H9 (cell line): ENCODE data around the gene RNF217. TPM values are rescaled to one million over a fixed set of nuclear protein-coding genes. Genes with fewer than 3 reads are reported as not detected.

ENCODE experiments used
- DNase-seq: peaks from one replicate; pipeline ENCODE4 v3.0.0-alpha.2; 2017
- H2AFZ ChIP-seq: one replicate; pipeline ENCODE4 v1.6.1; 2013; ENCODE audit warnings: mild to moderate bottlenecking, low read length, control low read depth, moderate library complexity
- H2AK5ac ChIP-seq: 2 replicates; pipeline ENCODE4 v1.6.1; 2013; ENCODE audit warnings: low read length, control low read depth, mixed read lengths; ENCODE audit not compliant: insufficient read length
- H2BK120ac ChIP-seq: one replicate; pipeline ENCODE4 v1.6.1; 2013; ENCODE audit warnings: low read depth, mild to moderate bottlenecking, low read length, control low read depth, inconsistent platforms; ENCODE audit not compliant: poor library complexity, severe bottlenecking
- H2BK12ac ChIP-seq: 2 replicates; pipeline ENCODE4 v1.6.1; 2013; ENCODE audit warnings: low read length, control low read depth, mixed read lengths, low read depth; ENCODE audit not compliant: insufficient read length
- H2BK15ac ChIP-seq: 2 replicates; pipeline ENCODE4 v1.6.1; 2013; ENCODE audit warnings: low read depth, low read length, control low read depth
- H2BK20ac ChIP-seq: one replicate; pipeline ENCODE4 v1.6.1; 2013; ENCODE audit warnings: low read depth, mild to moderate bottlenecking, low read length, control low read depth, inconsistent platforms; ENCODE audit not compliant: poor library complexity, severe bottlenecking
- H2BK5ac ChIP-seq: 2 replicates; pipeline ENCODE4 v1.6.1; 2013; ENCODE audit warnings: low read length, control low read depth, mixed read lengths; ENCODE audit not compliant: insufficient read length
- H3K14ac ChIP-seq: 2 replicates; pipeline ENCODE4 v1.6.1; 2013; ENCODE audit warnings: low read length, control low read depth; ENCODE audit not compliant: insufficient read depth
- H3K18ac ChIP-seq: 2 replicates; pipeline ENCODE4 v1.6.1; 2013; ENCODE audit warnings: low read depth, mild to moderate bottlenecking, mixed read lengths, low read length, control low read depth; ENCODE audit not compliant: insufficient read length
- H3K23ac ChIP-seq: 2 replicates; pipeline ENCODE4 v1.6.1; 2013; ENCODE audit warnings: low read length, control low read depth, mixed read lengths, low read depth; ENCODE audit not compliant: insufficient read length
- H3K23me2 ChIP-seq: 2 replicates; pipeline ENCODE4 v1.6.1; 2013; ENCODE audit warnings: low read depth, mild to moderate bottlenecking, mixed read lengths, low read length, control low read depth; ENCODE audit not compliant: insufficient read length, poor library complexity, severe bottlenecking
- H3K27ac ChIP-seq: 2 replicates; pipeline ENCODE4 v1.5.1; 2013; ENCODE audit warnings: low read length, control low read depth, mixed read lengths, low read depth; ENCODE audit not compliant: insufficient read length
- H3K27me3 ChIP-seq: 2 replicates; pipeline ENCODE4 v1.6.1; 2013; ENCODE audit warnings: low read length, control low read depth, inconsistent platforms; ENCODE audit not compliant: insufficient read depth
- H3K4ac ChIP-seq: 2 replicates; pipeline ENCODE4 v1.6.1; 2013; ENCODE audit warnings: low read depth, mild to moderate bottlenecking, control low read depth, inconsistent platforms, low read length, moderate library complexity
- H3K4me1 ChIP-seq: 2 replicates; pipeline ENCODE4 v1.6.1; 2013; ENCODE audit warnings: low read length, control low read depth, inconsistent platforms; ENCODE audit not compliant: insufficient read depth
- H3K4me2 ChIP-seq: 2 replicates; pipeline ENCODE4 v1.6.1; 2013; ENCODE audit warnings: low read length, control low read depth, mixed read lengths; ENCODE audit not compliant: insufficient read length, insufficient read depth
- H3K56ac ChIP-seq: 2 replicates; pipeline ENCODE4 v1.6.1; 2013; ENCODE audit warnings: low read depth, mild to moderate bottlenecking, mixed read lengths, low read length, control low read depth; ENCODE audit not compliant: insufficient read length
- H3K79me1 ChIP-seq: 2 replicates; pipeline ENCODE4 v1.6.1; 2013; ENCODE audit warnings: low read depth, mild to moderate bottlenecking, moderate library complexity, low read length, control low read depth, inconsistent platforms; ENCODE audit not compliant: insufficient read depth, poor library complexity, severe bottlenecking
- H3K79me2 ChIP-seq: 2 replicates; pipeline ENCODE4 v1.6.1; 2013; ENCODE audit warnings: low read length, control low read depth, inconsistent platforms; ENCODE audit not compliant: insufficient read depth
- H3K9ac ChIP-seq: 2 replicates; pipeline ENCODE4 v1.6.1; 2013; ENCODE audit warnings: low read length, control low read depth, mixed read lengths; ENCODE audit not compliant: insufficient read length; ENCODE audit errors: extremely low read depth
- H3K9me3 ChIP-seq: one replicate; pipeline ENCODE4 v1.6.1; 2013; ENCODE audit warnings: low read depth, low read length, inconsistent platforms; ENCODE audit not compliant: control insufficient read depth
- H3T11ph ChIP-seq: one replicate; pipeline ENCODE4 v1.6.1; 2013; ENCODE audit warnings: mild to moderate bottlenecking, low read length, control low read depth, inconsistent platforms
- H4K20me1 ChIP-seq: one replicate; pipeline ENCODE4 v1.6.1; 2013; ENCODE audit not compliant: control insufficient read depth, insufficient read length, insufficient read depth
- H4K5ac ChIP-seq: 2 replicates; pipeline ENCODE4 v1.6.1; 2013; ENCODE audit warnings: low read depth, mild to moderate bottlenecking, mixed read lengths, low read length, control low read depth; ENCODE audit not compliant: insufficient read length
- H4K8ac ChIP-seq: replicated peaks from 2 replicates; pipeline ENCODE4 v1.6.1; 2013; ENCODE audit warnings: low read length, control low read depth, mixed read lengths, low read depth; ENCODE audit not compliant: insufficient read length
- H4K91ac ChIP-seq: 2 replicates; pipeline ENCODE4 v1.6.1; 2013; ENCODE audit warnings: low read depth, mild to moderate bottlenecking, moderate library complexity, mixed read lengths, low read length, control low read depth; ENCODE audit not compliant: insufficient read length
- H3K27ac Mint-ChIP-seq, 3 experiments: 2 replicates in 2 of 3; 3 replicates in 1 of 3; pipeline ENCODE4 v1.8.0; 2020 to 2021; ENCODE audit warnings: mixed read lengths in 3 of 3, mild to moderate bottlenecking in 1 of 3, moderate library complexity in 1 of 3
- H3K27me3 Mint-ChIP-seq: 2 replicates; pipeline ENCODE4 v1.8.0; 2021; ENCODE audit warnings: low read depth, mild to moderate bottlenecking, moderate library complexity, mixed read lengths
- H3K36me3 Mint-ChIP-seq, 3 experiments: 2 replicates in 2 of 3; 3 replicates in 1 of 3; pipeline ENCODE4 v1.8.0; 2020 to 2021; ENCODE audit warnings: low read depth in 3 of 3, mixed read lengths in 3 of 3; ENCODE audit not compliant: insufficient read depth in 1 of 3
- H3K4me1 Mint-ChIP-seq, 2 experiments: 2 replicates each; pipeline ENCODE4 v1.8.0; 2020; ENCODE audit warnings: mixed read lengths in 2 of 2
- H3K4me3 Mint-ChIP-seq, 2 experiments: 2 replicates in 1 of 2; 3 replicates in 1 of 2; pipeline ENCODE4 v1.8.0; 2020 to 2021; ENCODE audit warnings: mild to moderate bottlenecking in 2 of 2, mixed read lengths in 2 of 2, moderate library complexity in 1 of 2
- H3K9me3 Mint-ChIP-seq, 2 experiments: 2 replicates in 1 of 2; 3 replicates in 1 of 2; pipeline ENCODE4 v1.8.0; 2020; ENCODE audit warnings: mild to moderate bottlenecking in 2 of 2, mixed read lengths in 2 of 2, moderate library complexity in 1 of 2
- total RNA-seq: library from RNA; stranded (reverse); gene quantifications from 2 replicates; pipeline ENCODE4 v1.2.1, GENCODE V29; 2021
- TF ChIP-seq, protein P1 (sequence below): fragments of 200-600 bp; sonication (generic); conservative IDR thresholded peaks from 3 replicates; pipeline ENCODE4 v1.8.0; 2021; ENCODE audit warnings: antibody characterized with exemption, mild to moderate bottlenecking

Gene RNF217
- total RNA-seq, 1 experiment from 2014 or later, result 9.6 TPM

DNA sequence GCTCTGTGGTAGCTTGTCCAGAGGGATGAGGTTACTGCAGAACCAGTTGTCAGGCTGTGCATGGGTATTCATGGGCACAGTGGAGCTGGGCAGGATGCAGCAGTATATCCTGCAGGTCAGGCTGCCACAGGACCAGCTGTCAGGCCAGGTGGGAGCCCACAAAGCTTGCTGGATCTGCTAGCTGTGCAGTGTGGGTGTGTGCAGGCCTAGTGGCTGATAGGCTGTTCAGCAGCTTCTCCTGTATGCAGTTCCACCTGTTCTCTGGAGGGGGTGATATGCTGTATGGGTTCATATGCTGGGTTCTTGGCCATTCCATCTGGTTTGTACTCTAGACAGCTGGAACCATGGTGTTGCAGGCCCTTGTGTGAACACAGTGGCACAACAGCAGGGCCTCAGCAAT, 150.7 kb downstream of the RNF217 start:
- no peaks in the 10 kb centered on the region for H3K4me1 Mint-ChIP-seq
- Histone ChIP-seq H3K14ac (no peak overlapping the region), H2BK5ac (no peak overlapping the region), H3T11ph (no peak overlapping the region), H3K4me1 (no peaks in the 10 kb centered on the region), H3K23ac (no peak overlapping the region), H2BK15ac (no peak overlapping the region), H2AK5ac (no peak overlapping the region), H4K20me1 (no peaks in the 10 kb centered on the region), H3K4ac (no peak overlapping the region), H4K8ac (no peak overlapping the region), H2BK12ac (no peak overlapping the region), H3K56ac (no peak overlapping the region), H2BK120ac (no peak overlapping the region), H3K79me2 (no peaks in the 10 kb centered on the region), H3K27ac (no peak overlapping the region), H4K5ac (no peak overlapping the region), H2AFZ (no peak overlapping the region), H3K18ac (no peak overlapping the region), H3K27me3 (no peaks in the 10 kb centered on the region), H3K9ac (no peak overlapping the region), H3K79me1 (no peaks in the 10 kb centered on the region), H4K91ac (no peak overlapping the region), H3K9me3 (no peaks in the 10 kb centered on the region), H3K4me2 (no peak overlapping the region), H2BK20ac (no peak overlapping the region), H3K23me2 (no peaks in the 10 kb centered on the region)
- H3K27me3 Mint-ChIP-seq, result no peaks in the 10 kb centered on the region
- H3K9me3 Mint-ChIP-seq, result peaks cover 27 to 37% of the 10 kb centered on the region in 2 experiments
- no peak for DNase-seq
- H3K4me3 Mint-ChIP-seq, result no peak overlapping the region
- no peak overlapping the region for H3K27ac Mint-ChIP-seq
- TF ChIP-seq, protein P1, sequence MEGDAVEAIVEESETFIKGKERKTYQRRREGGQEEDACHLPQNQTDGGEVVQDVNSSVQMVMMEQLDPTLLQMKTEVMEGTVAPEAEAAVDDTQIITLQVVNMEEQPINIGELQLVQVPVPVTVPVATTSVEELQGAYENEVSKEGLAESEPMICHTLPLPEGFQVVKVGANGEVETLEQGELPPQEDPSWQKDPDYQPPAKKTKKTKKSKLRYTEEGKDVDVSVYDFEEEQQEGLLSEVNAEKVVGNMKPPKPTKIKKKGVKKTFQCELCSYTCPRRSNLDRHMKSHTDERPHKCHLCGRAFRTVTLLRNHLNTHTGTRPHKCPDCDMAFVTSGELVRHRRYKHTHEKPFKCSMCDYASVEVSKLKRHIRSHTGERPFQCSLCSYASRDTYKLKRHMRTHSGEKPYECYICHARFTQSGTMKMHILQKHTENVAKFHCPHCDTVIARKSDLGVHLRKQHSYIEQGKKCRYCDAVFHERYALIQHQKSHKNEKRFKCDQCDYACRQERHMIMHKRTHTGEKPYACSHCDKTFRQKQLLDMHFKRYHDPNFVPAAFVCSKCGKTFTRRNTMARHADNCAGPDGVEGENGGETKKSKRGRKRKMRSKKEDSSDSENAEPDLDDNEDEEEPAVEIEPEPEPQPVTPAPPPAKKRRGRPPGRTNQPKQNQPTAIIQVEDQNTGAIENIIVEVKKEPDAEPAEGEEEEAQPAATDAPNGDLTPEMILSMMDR, result peak; percentile 21; the same call in 1 of the 3 replicates
- peaks cover 8 to 35% (median 13%) of the 10 kb centered on the region in 3 experiments for H3K36me3 Mint-ChIP-seq
